ENCODE data around the gene NFKBIE.
A peak's percentile ranks its signal among the peaks of the same experiment; 100 is the strongest.

DNA sequence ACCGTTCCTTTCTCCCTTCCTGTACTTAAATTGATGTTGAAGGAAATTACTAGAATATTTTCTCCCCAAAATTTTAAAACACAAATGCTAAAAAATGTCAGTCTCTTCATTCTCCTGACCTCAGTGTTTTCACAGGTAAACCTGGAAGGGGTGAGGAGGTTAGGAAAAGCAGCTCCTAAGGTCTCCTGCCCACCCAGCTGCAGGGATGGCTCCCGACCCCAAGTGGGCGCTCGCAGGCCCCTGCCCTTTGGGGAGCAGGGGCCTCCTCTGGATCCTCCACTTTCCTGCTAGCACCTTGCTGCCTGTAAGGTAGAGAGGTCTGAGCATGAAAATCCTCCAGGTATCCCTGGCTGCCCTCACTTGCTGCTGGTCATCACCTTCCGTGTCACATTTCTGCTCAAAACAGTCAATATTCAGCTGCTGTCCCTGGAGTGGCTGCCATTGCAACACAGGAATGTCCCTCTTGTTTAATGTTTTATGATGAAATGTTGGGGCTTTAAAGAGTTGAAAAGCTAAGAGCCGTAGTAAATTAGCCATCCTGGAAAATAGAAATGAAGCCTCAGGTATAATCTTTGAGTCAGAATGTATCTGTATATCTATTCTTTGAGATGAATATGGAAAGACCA is 29.3 kb downstream of the NFKBIE start:
- TF ChIP-seq EZH2 (IDR thresholded peaks at IDR 0.05; ENCODE audit: borderline replicate concordance, low read depth, low read length) (no peak), NRF1 (conservative IDR thresholded peaks at IDR 0.05 in 1 of 2, IDR thresholded peaks at IDR 0.05 in 1 of 2) (no peak), GATAD2A (IDR thresholded peaks at IDR 0.05) (no peak), CHD2 (IDR thresholded peaks at IDR 0.05; ENCODE audit: low read depth, low read length) (no peak), MAFF (IDR thresholded peaks at IDR 0.05; ENCODE audit: low read length) (no peak), POLR2AphosphoS5 (IDR thresholded peaks at IDR 0.05; ENCODE audit: control insufficient read depth, insufficient read depth, low read depth, low read length) (no peak), NFRKB (IDR thresholded peaks at IDR 0.05; ENCODE audit: low read depth) (no peak), NCOA6 (IDR thresholded peaks at IDR 0.05) (no peak)
- TF ChIP-seq, protein P1, sequence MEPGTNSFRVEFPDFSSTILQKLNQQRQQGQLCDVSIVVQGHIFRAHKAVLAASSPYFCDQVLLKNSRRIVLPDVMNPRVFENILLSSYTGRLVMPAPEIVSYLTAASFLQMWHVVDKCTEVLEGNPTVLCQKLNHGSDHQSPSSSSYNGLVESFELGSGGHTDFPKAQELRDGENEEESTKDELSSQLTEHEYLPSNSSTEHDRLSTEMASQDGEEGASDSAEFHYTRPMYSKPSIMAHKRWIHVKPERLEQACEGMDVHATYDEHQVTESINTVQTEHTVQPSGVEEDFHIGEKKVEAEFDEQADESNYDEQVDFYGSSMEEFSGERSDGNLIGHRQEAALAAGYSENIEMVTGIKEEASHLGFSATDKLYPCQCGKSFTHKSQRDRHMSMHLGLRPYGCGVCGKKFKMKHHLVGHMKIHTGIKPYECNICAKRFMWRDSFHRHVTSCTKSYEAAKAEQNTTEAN (CRISPR knock-in tag; IDR thresholded peaks at IDR 0.05), result no peak
- TF ChIP-seq, protein P2, sequence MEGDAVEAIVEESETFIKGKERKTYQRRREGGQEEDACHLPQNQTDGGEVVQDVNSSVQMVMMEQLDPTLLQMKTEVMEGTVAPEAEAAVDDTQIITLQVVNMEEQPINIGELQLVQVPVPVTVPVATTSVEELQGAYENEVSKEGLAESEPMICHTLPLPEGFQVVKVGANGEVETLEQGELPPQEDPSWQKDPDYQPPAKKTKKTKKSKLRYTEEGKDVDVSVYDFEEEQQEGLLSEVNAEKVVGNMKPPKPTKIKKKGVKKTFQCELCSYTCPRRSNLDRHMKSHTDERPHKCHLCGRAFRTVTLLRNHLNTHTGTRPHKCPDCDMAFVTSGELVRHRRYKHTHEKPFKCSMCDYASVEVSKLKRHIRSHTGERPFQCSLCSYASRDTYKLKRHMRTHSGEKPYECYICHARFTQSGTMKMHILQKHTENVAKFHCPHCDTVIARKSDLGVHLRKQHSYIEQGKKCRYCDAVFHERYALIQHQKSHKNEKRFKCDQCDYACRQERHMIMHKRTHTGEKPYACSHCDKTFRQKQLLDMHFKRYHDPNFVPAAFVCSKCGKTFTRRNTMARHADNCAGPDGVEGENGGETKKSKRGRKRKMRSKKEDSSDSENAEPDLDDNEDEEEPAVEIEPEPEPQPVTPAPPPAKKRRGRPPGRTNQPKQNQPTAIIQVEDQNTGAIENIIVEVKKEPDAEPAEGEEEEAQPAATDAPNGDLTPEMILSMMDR (IDR thresholded peaks at IDR 0.05 in 2 of 3, conservative IDR thresholded peaks at IDR 0.05 in 1 of 3; ENCODE audit: insufficient read depth in 2 of 3, low read depth in 1 of 3, low read length in 3 of 3), result peak in 2 of 3 experiments; percentile 22 to 35; a peak in 1 of 6 replicates
